HG02981 (cell line): ENCODE measurements around the gene SLC9B2.
"Not testable (repeated sequence)": the region's sequence is repeated elsewhere in the genome, so short reads cannot be mapped to it uniquely, and the experiment has no call there.

ENCODE experiments used
- ATAC-seq: cut with Tn5 transposase; IDR thresholded peaks from one replicate; pipeline ENCODE4 v1.9.1; 2021; ENCODE audit warnings: mild to moderate bottlenecking, moderate library complexity; ENCODE audit not compliant: unreplicated experiment

Gene SLC9B2

DNA sequence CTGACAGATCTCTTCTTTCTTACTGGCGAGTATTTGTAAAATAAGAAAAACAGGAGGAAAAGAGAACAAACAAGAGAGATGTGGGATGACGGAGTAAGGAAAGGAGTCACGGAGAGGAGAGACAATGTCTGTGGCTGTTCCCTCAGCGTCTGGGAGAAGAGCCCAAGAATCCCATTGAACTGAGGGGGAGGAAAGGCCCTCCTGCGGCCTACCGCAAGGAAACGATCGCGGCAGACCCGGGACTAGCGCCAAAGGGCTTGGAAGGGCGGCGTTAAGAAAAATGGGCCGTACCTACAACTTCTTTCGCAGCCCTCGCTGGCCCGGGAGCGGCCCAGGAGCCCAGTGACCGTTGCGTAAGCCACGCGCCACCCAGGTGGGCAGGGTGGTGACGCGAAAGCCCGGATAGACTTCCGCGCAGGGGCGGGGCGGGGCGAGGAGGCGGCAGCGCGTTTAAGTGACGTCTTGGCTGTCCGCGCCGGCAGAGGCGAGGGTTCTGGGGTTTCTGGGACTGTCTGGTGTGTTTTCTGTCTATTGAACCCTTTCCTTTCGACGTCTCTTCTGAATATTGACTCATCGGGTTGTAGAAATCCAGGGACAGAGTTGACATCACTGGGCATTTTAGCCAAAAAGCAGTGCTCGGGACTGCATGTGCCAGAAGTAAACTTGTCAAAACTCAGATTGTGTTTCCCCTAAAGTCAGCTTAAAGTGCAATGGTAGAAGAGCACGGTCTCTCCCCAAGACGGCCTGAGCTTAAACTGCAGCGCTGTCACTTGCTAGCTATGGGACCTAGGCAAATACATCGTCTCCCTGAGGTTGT is 57.0 kb downstream of the SLC9B2 start, which contains the start of gene SLC9B1:
TSS of gene SLC9B1 (minus strand) at position 398 of the 817 bp plus-strand sequence. CDS start 27,994 bp downstream, outside the sequence.
- ATAC-seq = peak; percentile 99

DNA sequence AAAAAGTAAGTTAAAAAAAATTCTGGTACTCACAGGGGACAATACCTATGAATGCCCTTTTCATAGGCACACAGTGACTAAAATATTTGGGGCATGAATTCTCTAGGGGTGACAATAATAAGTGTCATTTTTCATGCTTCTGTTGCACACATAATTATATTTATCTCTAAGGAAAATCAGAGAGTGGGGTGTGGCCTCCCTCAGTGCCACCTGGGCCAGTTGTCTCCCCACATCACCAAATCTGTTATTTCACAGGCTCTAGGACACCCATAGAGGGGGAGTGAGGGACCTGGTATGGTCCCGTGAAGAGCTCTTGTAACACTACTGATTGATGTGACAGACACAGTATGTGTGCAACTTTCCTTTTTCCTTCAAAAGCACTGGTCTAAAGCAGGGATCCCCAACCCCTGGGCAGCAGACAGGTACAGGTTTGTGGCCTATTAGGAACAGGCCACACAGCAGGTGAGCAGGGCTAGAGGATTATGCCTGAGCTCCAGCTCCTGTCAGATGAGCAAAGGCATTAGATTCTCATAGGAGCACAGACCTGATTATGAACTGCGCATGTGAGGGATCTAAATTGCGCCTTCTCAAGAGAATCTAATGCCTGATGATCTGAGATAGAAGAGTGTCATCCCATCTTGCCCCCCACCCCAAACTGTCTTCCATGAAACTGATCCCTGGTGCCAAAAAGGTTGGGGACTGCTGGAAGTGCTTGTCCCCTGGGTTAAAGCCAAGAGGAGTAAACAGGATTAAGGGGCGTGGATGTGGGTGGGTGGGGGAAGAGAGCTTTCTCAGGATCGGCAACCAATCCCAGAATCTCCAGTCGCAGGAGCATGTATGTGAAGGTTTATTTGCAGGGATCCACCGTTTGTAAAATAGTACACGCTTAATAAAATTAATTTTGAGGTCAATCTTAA is 57.9 kb downstream of the SLC9B2 start:
- no peak for ATAC-seq

- ATAC-seq = no peak
Observed at GRCh38 chr4:103012551-103012950, 64.0 kb downstream of the SLC9B2 start.

DNA sequence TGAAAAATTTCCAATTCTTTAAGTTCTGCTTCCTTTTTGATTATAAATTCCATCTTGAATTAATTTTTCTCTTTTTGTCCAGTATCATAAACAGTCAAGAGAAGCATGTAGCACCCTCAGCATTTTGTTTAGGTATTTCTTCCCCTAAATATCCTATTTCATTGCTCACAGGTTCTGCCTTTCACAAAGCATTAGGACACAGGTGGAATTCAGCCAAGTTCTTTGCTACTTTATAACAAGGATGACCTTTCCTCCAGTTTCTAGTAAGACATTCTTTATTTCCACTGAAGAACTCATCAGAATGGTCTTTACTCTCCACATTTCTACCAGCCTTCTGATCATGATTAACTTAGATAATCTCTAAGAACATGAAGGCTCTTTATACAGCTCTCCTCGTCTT is 64.5 kb downstream of the SLC9B2 start:
- no peak for ATAC-seq

DNA sequence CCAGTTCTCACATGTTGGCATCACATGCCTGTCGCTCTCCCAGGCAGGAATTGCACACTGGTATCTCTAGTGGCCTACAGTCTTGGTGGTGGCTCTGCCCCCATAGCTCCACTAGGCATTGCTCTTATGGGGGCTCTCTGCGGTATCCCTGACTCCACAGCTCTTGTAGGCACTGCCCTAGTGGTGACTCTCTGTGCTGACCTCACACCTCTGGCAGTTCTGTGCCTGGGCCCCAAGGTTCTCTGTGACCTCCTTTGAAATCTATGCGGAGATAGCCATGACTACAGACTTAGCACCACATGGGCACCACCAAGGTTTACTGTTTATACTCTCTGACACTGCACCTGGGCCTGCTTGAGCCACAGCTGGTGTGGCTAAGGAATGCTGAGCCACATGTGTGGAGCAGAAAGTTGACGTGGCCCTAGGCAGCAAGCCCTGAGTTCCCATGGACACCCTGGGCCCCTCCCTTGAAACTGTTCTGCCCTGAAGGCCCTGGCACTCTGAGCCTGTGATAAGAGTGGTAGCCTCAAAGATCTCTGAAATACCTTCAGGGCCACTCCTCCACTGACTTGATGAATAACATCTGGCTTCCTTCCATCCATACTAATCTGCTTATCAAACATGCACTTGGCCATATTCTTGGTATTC is 65.1 kb downstream of the SLC9B2 start:
- no peak for ATAC-seq

GRCh38 chr4:103010804-103011203 is 65.8 kb downstream of the SLC9B2 start:
- no peak for ATAC-seq

GRCh38 chr4:103008875-103009729 is 67.5 kb downstream of the SLC9B2 start:
- peak; percentile 89 for ATAC-seq

- no peak for ATAC-seq
Observed at GRCh38 chr4:103002551-103002950, 74.0 kb downstream of the SLC9B2 start.

GRCh38 chr4:102994803-102995202 is 81.8 kb downstream of the SLC9B2 start:
- ATAC-seq = no peak

DNA sequence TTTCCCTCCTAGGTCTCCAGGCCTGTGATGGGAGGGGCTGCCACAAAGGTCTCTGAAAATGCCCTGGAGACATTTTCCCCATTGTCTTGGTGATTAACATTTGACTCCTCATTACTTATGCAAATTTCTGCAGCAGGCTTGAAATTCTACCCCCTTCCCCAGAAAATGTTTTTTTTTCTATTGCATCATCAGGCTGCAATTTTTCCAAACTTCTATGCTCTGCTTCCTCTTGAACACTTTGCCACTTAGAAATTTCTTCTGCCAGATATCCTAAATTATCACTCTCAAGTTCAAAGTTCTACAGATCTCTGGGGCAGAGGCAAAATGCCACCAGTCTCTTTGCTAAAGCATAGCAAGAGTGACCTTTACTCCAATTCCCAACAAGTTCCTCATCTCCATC is 82.6 kb downstream of the SLC9B2 start:
- not testable (repeated sequence) for ATAC-seq

DNA sequence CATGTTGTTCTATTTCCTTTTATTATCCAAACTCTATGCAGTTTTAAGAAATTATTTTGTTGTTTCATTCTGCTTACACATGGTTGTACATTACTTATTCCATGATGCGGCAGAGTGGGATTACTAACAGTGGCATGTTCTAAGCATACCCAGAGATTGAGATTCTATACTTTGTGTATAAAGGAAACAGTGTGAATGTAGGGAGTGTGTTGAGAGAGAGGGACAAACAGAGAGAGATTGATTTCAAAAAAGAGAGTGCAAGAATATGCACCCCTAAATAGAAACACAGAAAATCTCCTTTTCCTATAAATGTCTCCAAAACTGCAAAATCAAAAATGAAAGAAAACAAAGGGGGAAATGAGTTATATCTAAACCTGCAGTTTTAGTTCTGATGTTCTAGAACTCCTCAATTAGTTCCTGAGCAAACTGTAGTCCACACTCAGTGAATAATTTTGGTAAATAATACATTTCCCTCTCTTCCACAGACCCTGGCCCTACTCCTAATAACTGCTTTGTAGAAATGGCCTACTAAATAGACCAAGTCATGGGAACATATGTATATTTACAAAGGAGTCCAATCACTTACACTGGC is 88.0 kb downstream of the SLC9B2 start:
- ATAC-seq = no peak

- no peak for ATAC-seq
Observed at GRCh38 chr4:102981005-102981404, 95.6 kb downstream of the SLC9B2 start.
